GM23338 (cell line): ENCODE results near the gene NPC1. TPM values are rescaled to one million over a fixed set of nuclear protein-coding genes. Genes with fewer than 3 reads are reported as not detected.

Source experiments
- ATAC-seq: fragments of 200-7000 bp; cut with Tn5 transposase; 3 replicates; pipeline ENCODE4 v1.9.1; 2020
- DNase-seq: peaks from one replicate; pipeline ENCODE4 v3.0.0-alpha.2; 2015; ENCODE audit warnings: low spot score
- H2AFZ ChIP-seq: fragments of 200-600 bp; sonication (generic); 2 replicates; pipeline ENCODE4 v1.8.0; 2016; ENCODE audit warnings: antibody characterized with exemption, mild to moderate bottlenecking, moderate library complexity
- H3F3A ChIP-seq: fragments of 200-600 bp; sonication (generic); replicated peaks from 2 replicates; pipeline ENCODE4 v1.8.0; 2017; ENCODE audit warnings: antibody characterized with exemption, mixed run types, low read depth
- H3K27ac ChIP-seq: fragments of 200-600 bp; sonication (generic); 2 replicates; pipeline ENCODE4 v1.6.1; 2016; ENCODE audit warnings: low read depth
- H3K27me3 ChIP-seq: fragments of 200-600 bp; sonication (generic); 2 replicates; pipeline ENCODE4 v1.8.0; 2016; ENCODE audit warnings: mild to moderate bottlenecking, mixed run types, moderate library complexity; ENCODE audit not compliant: insufficient read depth
- H3K36me3 ChIP-seq: fragments of 200-600 bp; sonication (generic); 2 replicates; pipeline ENCODE4 v1.8.0; 2016; ENCODE audit warnings: mild to moderate bottlenecking; ENCODE audit not compliant: insufficient read depth
- H3K4me1 ChIP-seq: fragments of 200-600 bp; sonication (generic); 2 replicates; pipeline ENCODE4 v1.8.0; 2016; ENCODE audit warnings: mild to moderate bottlenecking, moderate library complexity; ENCODE audit not compliant: insufficient read depth
- H3K4me2 ChIP-seq: fragments of 200-600 bp; sonication (generic); 2 replicates; pipeline ENCODE4 v1.7.1; 2017; ENCODE audit warnings: mixed run types
- H3K4me3 ChIP-seq: fragments of 200-600 bp; sonication (generic); 2 replicates; pipeline ENCODE4 v1.6.1; 2016; ENCODE audit warnings: mixed run types
- H3K79me2 ChIP-seq: fragments of 200-600 bp; sonication (generic); replicated peaks from 2 replicates; pipeline ENCODE4 v1.8.0; 2017; ENCODE audit warnings: mild to moderate bottlenecking; ENCODE audit not compliant: insufficient read depth
- H3K9me2 ChIP-seq: fragments of 200-600 bp; sonication (generic); 2 replicates; pipeline ENCODE4 v1.8.0; 2017; ENCODE audit not compliant: insufficient read depth
- H4K20me1 ChIP-seq: fragments of 200-600 bp; sonication (generic); replicated peaks from 2 replicates; pipeline ENCODE4 v1.8.0; 2017; ENCODE audit warnings: mild to moderate bottlenecking; ENCODE audit not compliant: insufficient read depth
- H3K27ac Mint-ChIP-seq: 2 replicates; pipeline ENCODE4 v1.8.0; 2020; ENCODE audit warnings: inconsistent platforms, mild to moderate bottlenecking, moderate library complexity, mixed read lengths
- H3K27me3 Mint-ChIP-seq: 3 replicates; pipeline ENCODE4 v1.8.0; 2022; ENCODE audit warnings: low read depth, mild to moderate bottlenecking, moderate library complexity, mixed read lengths, inconsistent platforms; ENCODE audit not compliant: insufficient read depth, poor library complexity
- H3K36me3 Mint-ChIP-seq: 3 replicates; pipeline ENCODE4 v1.8.0; 2021; ENCODE audit warnings: low read depth, mild to moderate bottlenecking, inconsistent platforms, moderate library complexity, mixed read lengths
- H3K4me1 Mint-ChIP-seq: 3 replicates; pipeline ENCODE4 v1.8.0; 2020; ENCODE audit warnings: mild to moderate bottlenecking, inconsistent platforms, mixed read lengths
- H3K4me3 Mint-ChIP-seq: 3 replicates; pipeline ENCODE4 v1.8.0; 2021; ENCODE audit warnings: moderate library complexity, mild to moderate bottlenecking, inconsistent platforms, mixed read lengths
- H3K9me3 Mint-ChIP-seq: 3 replicates; pipeline ENCODE4 v1.8.0; 2020; ENCODE audit warnings: moderate library complexity, mild to moderate bottlenecking, inconsistent platforms, mixed read lengths
- CREB1 ChIP-seq: fragments of 250-450 bp; sonication (Bioruptor Pico); IDR thresholded peaks from 2 replicates; pipeline ENCODE4 v1.5.0; 2020; ENCODE audit warnings: low read depth, mild to moderate bottlenecking, moderate library complexity
- EZH2 ChIP-seq: fragments of 200-600 bp; sonication (generic); IDR thresholded peaks from one replicate; pipeline ENCODE4 v1.8.0; 2017; ENCODE audit warnings: antibody characterized with exemption, mild to moderate bottlenecking, low read depth; ENCODE audit not compliant: unreplicated experiment
- EZH2phosphoT487 ChIP-seq: fragments of 200-600 bp; sonication (generic); IDR thresholded peaks from one replicate; pipeline ENCODE4 v1.8.1; 2018; ENCODE audit warnings: antibody characterized with exemption; ENCODE audit not compliant: unreplicated experiment
- JUNB ChIP-seq: IDR thresholded peaks from one replicate; pipeline ENCODE4 v1.6.1; 2016; ENCODE audit warnings: antibody characterized with exemption; ENCODE audit not compliant: unreplicated experiment
- NANOG ChIP-seq: IDR thresholded peaks from 2 replicates; pipeline ENCODE4 v1.6.1; 2016; ENCODE audit warnings: antibody characterized with exemption, borderline replicate concordance
- POLR2AphosphoS5 ChIP-seq: IDR thresholded peaks from 2 replicates; pipeline ENCODE4 v1.6.1; 2016; ENCODE audit warnings: antibody characterized with exemption, low read depth
- ZNF114 ChIP-seq: fragments of 250-450 bp; sonication (Bioruptor Pico); IDR thresholded peaks from 2 replicates; pipeline ENCODE4 v1.5.0; 2020; ENCODE audit warnings: mild to moderate bottlenecking, moderate library complexity
- ZNF331 ChIP-seq: fragments of 250-450 bp; sonication (Bioruptor Pico); IDR thresholded peaks from 2 replicates; pipeline ENCODE4 v1.5.0; 2020; ENCODE audit warnings: low read depth, mild to moderate bottlenecking, moderate library complexity
- polyA plus RNA-seq: library from polyadenylated mRNA; unstranded; fragments of >200 nt; fragmentation: Nextera tagmentation; extraction: Ambion mirVana; gene quantifications from 2 replicates; pipeline ENCODE4 v1.2.1, GENCODE V29; 2016
- total RNA-seq: library from RNA; depleted of rRNA; stranded (reverse); fragments of >200 nt; shearing (Covaris generic); gene quantifications from 2 replicates; pipeline ENCODE4 v1.2.3, GENCODE V29; 2014
- TF ChIP-seq, protein P1 (sequence below), 2 experiments: fragments of 200-600 bp in 1 of 2; sonication (generic) in 1 of 2; conservative IDR thresholded peaks; 2 replicates each; pipeline versions ENCODE4 v1.5.1 to v1.6.1; 2016 to 2017; ENCODE audit warnings: antibody characterized with exemption in 2 of 2, low read depth in 2 of 2, mild to moderate bottlenecking in 2 of 2, moderate library complexity in 1 of 2

The NPC1 gene
- total and polyA plus RNA-seq, 2 experiments from 2014 or later, result 18.4 to 45.1 TPM

- H3K4me3 Mint-ChIP-seq, result no peak overlapping the region
- Histone ChIP-seq H3K4me3 (no peak overlapping the region), H3K9me2 (no peaks in the 10 kb centered on the region), H3F3A (no peaks in the 10 kb centered on the region), H4K20me1 (peaks cover 3% of the 10 kb centered on the region; the same call in 1 of the 2 replicates), H3K27ac (no peak overlapping the region), H3K27me3 (no peaks in the 10 kb centered on the region), H3K79me2 (peaks cover 18% of the 10 kb centered on the region; the same call in 1 of the 2 replicates), H3K4me1 (peaks cover 6% of the 10 kb centered on the region), H2AFZ (no peak overlapping the region), H3K4me2 (no peak overlapping the region), H3K36me3 (peaks cover 41% of the 10 kb centered on the region; the same call in 1 of the 2 replicates)
- no peaks in the 10 kb centered on the region for H3K9me3 Mint-ChIP-seq
- H3K27ac Mint-ChIP-seq, result no peak overlapping the region
- DNase-seq (no peak), ATAC-seq (no peak)
- H3K4me1 Mint-ChIP-seq, result peaks cover 15% of the 10 kb centered on the region; the same call in 2 of the 3 replicates
- H3K27me3 Mint-ChIP-seq, result no peaks in the 10 kb centered on the region
- TF ChIP-seq EZH2 (no peak), ZNF331 (no peak), CREB1 (CRISPR knock-in tag) (no peak), POLR2AphosphoS5 (no peak), NANOG (no peak), ZNF114 (CRISPR knock-in tag) (no peak)
- TF ChIP-seq, protein P1, sequence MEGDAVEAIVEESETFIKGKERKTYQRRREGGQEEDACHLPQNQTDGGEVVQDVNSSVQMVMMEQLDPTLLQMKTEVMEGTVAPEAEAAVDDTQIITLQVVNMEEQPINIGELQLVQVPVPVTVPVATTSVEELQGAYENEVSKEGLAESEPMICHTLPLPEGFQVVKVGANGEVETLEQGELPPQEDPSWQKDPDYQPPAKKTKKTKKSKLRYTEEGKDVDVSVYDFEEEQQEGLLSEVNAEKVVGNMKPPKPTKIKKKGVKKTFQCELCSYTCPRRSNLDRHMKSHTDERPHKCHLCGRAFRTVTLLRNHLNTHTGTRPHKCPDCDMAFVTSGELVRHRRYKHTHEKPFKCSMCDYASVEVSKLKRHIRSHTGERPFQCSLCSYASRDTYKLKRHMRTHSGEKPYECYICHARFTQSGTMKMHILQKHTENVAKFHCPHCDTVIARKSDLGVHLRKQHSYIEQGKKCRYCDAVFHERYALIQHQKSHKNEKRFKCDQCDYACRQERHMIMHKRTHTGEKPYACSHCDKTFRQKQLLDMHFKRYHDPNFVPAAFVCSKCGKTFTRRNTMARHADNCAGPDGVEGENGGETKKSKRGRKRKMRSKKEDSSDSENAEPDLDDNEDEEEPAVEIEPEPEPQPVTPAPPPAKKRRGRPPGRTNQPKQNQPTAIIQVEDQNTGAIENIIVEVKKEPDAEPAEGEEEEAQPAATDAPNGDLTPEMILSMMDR (conservative IDR thresholded peaks at IDR 0.05; ENCODE audit: low read depth in 2 of 2), result no peak
- peaks cover 38% of the 10 kb centered on the region for H3K36me3 Mint-ChIP-seq
Observed at GRCh38 chr18:23570912-23571504, 15.3 kb downstream of the NPC1 start.

- Mint-ChIP-seq H3K4me3 (no peak overlapping the region), H3K27ac (no peak overlapping the region), H3K4me1 (peaks cover 8% of the 10 kb centered on the region; the same call in 2 of the 3 replicates), H3K27me3 (no peaks in the 10 kb centered on the region), H3K9me3 (no peaks in the 10 kb centered on the region), H3K36me3 (peaks cover 37% of the 10 kb centered on the region)
- no peak overlapping the region for H2AFZ ChIP-seq
- H3K4me3 ChIP-seq, result no peak overlapping the region
- no peak for DNase-seq
- peaks cover 46% of the 10 kb centered on the region; the same call in 1 of the 2 replicates for H3K36me3 ChIP-seq
- 0 out of 2 replicates have a peak, but pooled peaks cover 9% of the 10 kb centered on the region for H3K79me2 ChIP-seq
- no peaks in the 10 kb centered on the region for H3K9me2 ChIP-seq
- ATAC-seq, result no peak
- no peak overlapping the region for H3K4me2 ChIP-seq
- H3K27ac ChIP-seq, result no peak overlapping the region
- H3K27me3 ChIP-seq, result no peaks in the 10 kb centered on the region
- H4K20me1 ChIP-seq, result peaks cover 3% of the 10 kb centered on the region; the same call in 1 of the 2 replicates
- peaks cover 4% of the 10 kb centered on the region for H3K4me1 ChIP-seq
- H3F3A ChIP-seq, result no peaks in the 10 kb centered on the region
- TF ChIP-seq JUNB, result no peak
- TF ChIP-seq, protein P1 (conservative IDR thresholded peaks at IDR 0.05; ENCODE audit: low read depth in 2 of 2), result no peak
- no peak for TF ChIP-seq POLR2AphosphoS5
- TF ChIP-seq EZH2phosphoT487, result no peak
- TF ChIP-seq ZNF331, result no peak
- TF ChIP-seq ZNF114 (CRISPR knock-in tag), result no peak
Observed at GRCh38 chr18:23569299-23570063, 16.8 kb downstream of the NPC1 start.
